HG03520 (cell line): ENCODE results near the gene NRXN3.

ENCODE experiments used
- ATAC-seq: cut with Tn5 transposase; IDR thresholded peaks from one replicate; pipeline ENCODE4 v1.9.1; 2021; ENCODE audit warnings: mild to moderate bottlenecking, moderate library complexity; ENCODE audit not compliant: unreplicated experiment

The NRXN3 gene

GRCh38 chr14:78170203-78170602 lies at the start of gene NRXN3:
NRXN3 (plus strand) TSS chr14:78170373; CDS start chr14:78243094, 72,721 bp downstream.
- ATAC-seq: no peak

DNA sequence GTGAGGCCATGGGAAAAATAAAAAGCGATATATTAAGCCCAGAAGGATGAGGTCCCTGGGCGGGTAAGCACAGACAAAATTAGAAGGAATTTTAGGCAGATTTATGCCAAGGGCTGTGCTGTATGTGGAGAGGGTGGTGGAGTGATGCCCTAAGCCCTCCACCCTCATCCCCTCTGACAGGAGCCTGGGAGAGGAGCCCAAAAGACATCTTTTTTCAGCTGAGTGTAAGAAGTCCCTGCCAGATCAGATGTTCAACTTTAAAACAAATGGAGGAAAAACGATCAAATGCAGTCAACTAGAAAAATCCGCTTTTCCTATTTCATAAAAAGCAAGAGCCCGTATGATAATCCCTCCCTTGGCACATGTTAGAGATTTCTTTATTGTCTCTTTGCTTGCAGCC lies 47.7 kb upstream of the NRXN3 start:
- no peak for ATAC-seq

DNA sequence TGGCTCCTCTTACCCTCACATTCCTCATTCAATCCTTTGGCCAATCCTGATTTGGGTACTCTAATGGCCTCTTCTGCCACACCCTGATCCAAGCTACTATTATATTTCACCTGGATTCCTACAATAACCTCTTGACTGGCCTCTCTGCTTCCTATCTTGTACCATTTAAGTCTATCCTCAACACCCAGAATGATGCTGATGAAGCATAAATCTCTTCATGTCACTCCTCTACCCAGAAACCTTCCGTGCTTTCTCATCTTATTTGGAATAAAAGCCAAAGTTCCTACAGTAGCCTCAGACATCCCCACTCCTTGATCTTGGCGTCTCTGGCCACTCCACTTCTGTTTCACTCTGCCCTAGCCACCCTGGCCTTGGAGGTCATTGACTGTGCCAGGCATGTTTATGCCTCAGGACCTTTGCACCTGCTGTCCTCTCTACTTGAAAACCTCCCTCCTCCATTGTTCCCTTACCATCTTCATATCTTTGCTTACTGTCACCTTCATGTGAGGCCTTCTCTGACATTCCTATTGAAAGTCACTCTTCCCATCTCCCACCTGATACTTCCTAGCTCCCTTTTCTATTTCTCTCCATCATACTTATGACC lies 46.4 kb upstream of the NRXN3 start:
- ATAC-seq: no peak

DNA sequence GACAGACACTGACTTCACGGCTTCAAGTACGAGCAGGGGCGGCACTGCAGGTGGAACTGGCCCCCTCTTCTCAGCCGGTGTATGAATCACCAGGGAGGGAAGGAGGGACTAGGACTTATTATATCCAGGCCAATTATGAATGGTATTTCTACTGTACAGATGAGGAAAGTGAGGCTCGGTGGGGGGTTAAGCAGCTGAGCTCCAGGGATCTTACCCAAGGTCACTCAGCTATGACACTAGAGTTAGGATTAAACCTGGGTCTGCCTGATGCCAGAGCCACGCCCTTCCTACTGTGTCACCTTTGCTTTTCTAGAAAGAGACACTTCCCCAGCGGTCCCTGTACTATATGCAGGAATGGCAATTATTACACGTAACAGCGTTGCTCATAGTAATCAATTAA lies 42.2 kb upstream of the NRXN3 start:
- no peak for ATAC-seq

DNA sequence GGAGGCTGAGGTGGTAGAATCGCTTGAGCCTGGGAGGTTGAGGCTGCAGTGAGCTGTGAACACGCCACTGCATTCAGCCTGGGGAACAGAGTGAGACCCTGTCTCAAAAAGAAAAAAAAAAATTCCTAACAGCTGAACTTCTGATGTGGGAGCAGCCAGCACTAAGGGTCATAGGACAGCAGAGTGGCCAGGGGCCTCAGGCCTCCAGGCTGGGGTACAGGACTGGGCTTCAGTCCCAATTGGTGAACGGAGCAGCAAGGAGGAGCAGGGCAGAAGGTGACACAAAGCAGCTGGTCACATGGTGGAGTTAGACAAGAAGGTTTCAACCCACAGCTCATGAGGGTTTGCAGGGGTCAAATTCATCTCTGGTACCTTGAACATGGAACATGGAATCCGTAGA lies 40.8 kb upstream of the NRXN3 start:
- no peak for ATAC-seq

DNA sequence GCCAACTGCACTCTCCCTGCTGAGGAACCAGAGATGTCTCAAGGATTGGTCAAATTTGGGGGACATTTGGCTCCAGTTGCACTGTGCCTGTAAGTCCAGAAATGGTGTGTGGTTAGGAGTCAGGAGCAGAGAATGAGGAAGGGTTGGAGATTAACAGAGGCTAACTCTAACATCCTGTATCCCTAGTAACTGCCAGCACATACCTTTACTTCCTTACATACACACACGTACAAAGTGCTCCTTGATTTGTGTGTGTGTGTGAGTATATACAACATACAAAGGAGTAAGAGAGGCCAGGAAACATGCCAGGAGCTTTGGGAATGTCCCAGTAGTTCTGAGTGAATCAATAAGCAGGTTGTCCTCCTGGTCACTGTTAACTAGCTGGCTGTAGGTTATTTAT lies 39.8 kb upstream of the NRXN3 start:
- ATAC-seq: no peak

DNA sequence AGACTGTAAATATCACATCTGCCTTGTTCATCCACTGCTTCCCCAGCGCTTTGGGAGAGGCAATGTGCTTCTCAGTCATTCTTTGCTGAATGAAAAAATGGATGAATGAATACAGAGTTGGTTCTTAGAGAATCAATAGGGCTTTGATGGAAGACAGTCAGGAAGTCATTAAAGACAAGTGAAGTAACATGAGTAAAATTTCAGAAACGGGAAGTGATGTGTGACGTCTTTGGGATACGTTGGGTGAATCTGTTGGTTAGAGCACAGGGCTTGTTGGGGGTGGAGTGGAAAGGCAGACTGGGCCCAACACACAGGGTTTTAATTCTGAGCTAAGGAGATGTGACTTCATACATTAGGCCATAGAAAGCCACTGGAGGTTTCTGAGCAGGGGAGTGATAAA lies 39.0 kb upstream of the NRXN3 start:
- no peak for ATAC-seq

GRCh38 chr14:78131616-78132015 lies 38.6 kb upstream of the NRXN3 start:
- no peak for ATAC-seq

- no peak for ATAC-seq
Observed at GRCh38 chr14:78135450-78135891, 34.7 kb upstream of the NRXN3 start.

- no peak for ATAC-seq
Observed at GRCh38 chr14:78136695-78137094, 33.5 kb upstream of the NRXN3 start.

GRCh38 chr14:78141590-78141989 lies 28.6 kb upstream of the NRXN3 start:
- ATAC-seq: no peak

- ATAC-seq: no peak
Observed at GRCh38 chr14:78142998-78143397, 27.2 kb upstream of the NRXN3 start.

GRCh38 chr14:78143489-78144145 lies 26.6 kb upstream of the NRXN3 start:
- ATAC-seq: no peak

DNA sequence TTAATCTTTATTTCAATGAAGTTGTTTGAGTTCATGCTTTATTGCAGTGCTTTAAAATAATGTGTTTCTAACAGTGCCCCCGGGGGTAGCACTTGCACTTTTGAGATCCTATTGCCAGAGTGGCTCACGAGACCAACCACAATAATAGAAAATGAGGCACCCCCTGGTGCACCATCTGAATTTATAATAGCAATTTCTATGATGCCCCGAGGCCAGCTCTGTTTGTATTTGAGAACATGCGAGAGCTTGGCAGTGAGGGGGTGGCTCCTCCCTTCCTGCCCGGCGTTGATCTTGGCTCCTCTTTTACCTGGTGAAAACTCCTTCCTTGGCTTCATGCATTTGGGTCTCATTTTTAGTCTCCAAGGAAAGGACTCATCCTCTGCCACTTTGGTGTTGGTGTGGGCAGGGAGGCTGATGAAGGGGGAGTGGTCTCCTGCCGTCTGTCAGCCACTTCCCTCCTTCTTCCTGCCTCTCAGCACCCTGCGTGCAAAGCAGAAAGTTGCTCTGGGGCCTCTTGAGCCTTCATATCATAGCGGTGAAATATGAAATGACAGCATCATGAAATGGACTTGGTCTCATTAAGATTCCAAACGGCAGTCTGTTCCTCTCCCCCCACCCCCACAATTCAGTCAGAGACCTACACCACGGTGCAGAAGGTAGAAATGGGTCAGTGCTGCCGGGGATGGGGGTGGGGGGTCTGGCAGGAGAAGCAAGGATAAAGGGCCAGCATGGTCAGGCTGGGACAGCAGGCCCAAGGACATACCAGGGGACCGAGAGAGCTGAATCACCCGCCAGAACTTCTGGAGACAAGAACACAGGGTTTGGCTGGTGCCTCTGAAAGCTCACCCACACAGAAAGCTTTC lies 17.7 kb upstream of the NRXN3 start:
- ATAC-seq: no peak

- no peak for ATAC-seq
Observed at GRCh38 chr14:78153064-78153341, 17.2 kb upstream of the NRXN3 start.

GRCh38 chr14:78154827-78155226 lies 15.3 kb upstream of the NRXN3 start:
- no peak for ATAC-seq

DNA sequence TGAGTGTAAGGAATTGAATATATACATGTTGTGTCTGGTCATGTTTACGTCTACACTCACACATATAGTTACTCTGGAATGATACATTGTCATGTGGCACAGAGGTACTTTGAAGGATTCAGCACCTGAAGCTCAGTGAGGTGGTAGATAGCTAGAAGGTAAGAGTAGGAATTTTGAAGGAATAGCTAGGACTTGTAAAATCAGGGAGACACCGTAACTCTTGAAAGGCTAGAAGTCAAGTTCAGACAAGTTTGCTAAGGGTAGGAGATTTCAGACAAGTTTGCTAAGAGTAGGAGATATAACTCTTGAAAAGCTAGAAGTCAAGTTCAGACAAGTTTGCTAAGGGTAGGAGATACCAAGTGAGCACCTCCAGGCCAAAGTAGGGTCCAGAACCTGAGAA lies 14.0 kb upstream of the NRXN3 start:
- no peak for ATAC-seq

DNA sequence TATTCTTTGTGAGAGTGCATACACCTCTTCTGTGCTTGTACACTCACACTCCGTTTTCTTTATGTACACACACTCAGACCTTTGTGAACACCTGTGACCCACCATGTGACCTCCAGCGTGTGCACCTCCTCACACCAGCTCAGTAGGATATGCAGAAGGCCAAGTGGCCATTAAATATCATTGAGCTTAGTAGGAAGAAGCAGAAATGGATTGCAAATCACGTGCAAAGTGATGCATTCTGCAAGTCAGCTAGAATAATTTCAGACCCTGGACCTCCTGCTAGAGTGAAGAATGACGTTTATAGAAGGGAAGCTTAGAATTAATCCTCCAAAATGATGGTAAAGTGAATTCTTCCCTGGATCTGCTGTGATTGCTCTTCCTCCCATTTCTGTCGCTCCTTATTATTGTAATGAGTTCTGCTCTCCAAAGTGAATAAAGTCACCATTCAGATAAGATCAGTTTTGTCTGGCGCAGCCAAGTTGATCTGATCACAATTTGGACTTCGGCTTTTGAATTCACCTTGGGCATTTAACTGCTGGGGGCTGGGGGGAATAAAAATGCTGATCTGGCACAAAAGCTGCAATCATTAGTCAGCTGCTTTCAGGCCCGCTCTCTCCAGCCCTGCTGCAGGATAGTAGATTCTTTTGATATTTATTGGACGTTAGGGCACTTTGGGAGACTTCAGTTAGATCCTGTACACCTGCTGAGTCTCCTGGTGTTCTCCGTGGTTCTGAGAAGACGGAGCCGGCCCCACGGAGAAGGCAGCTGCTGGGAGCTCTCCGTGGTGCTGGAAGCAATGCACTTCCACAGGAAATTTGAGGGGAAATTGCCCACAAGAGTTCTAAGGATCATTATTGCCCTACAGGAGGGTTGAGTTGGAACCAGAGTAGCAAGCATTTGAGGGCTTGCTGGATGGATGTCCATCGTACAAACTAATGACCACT lies 12.4 kb upstream of the NRXN3 start:
- no peak for ATAC-seq

- ATAC-seq: no peak
Observed at GRCh38 chr14:78162202-78162601, 8.0 kb upstream of the NRXN3 start.

- no peak for ATAC-seq
Observed at GRCh38 chr14:78164226-78164853, 5.8 kb upstream of the NRXN3 start.

DNA sequence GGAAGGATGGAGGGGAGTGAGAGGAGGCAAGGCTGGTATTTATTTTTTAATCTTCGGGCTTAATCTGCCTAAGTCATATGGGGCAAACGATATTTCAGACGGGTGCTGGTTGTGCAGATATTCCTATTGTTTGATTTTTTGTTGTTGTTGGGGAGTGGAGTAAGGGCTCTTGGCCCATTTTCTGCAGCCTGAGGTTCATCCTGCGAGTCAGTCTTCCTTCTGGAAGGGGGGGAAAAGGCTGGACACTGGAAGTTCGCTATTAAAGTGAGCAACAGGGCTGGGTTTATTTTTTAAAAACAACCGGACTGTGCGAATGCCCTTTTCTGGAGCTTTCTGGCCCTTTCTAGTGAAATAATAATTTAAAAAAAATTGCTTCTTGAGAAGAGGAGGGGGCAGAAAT lies 2.3 kb downstream of the NRXN3 start:
- ATAC-seq: no peak
